Stimulated activated effector memory CD8-positive, alpha-beta T cell treated with anti-CD3 and anti-CD28 coated beads, Interleukin-12 subunit alpha, Interleukin-12 subunit beta, amount 100 ng/mL, for 72 hours (primary cell): Measurements from ENCODE around the gene NCOA3.

ENCODE experiments used
- ATAC-seq: fragments of 150-1000 bp; cut with Tn5 transposase; 2 replicates; pipeline ENCODE4 v1.10.0; 2021
- DNase-seq, 2 donors: peaks; one replicate each; pipeline ENCODE4 v3.0.0; 2021 to 2022; ENCODE audit warnings: low spot score in 2 of 2
- H3K27ac Mint-ChIP-seq: one replicate; pipeline ENCODE4 v1.8.0; 2022; ENCODE audit warnings: mild to moderate bottlenecking, mixed read lengths
- H3K36me3 Mint-ChIP-seq: one replicate; pipeline ENCODE4 v1.8.0; 2022; ENCODE audit warnings: mild to moderate bottlenecking, mixed read lengths
- H3K4me1 Mint-ChIP-seq: one replicate; pipeline ENCODE4 v1.8.0; 2022; ENCODE audit warnings: mixed read lengths
- H3K4me3 Mint-ChIP-seq: one replicate; pipeline ENCODE4 v1.8.0; 2022; ENCODE audit warnings: mild to moderate bottlenecking, mixed read lengths
- H3K9me3 Mint-ChIP-seq: one replicate; pipeline ENCODE4 v1.8.0; 2022; ENCODE audit warnings: mixed read lengths

NCOA3 gene

DNA sequence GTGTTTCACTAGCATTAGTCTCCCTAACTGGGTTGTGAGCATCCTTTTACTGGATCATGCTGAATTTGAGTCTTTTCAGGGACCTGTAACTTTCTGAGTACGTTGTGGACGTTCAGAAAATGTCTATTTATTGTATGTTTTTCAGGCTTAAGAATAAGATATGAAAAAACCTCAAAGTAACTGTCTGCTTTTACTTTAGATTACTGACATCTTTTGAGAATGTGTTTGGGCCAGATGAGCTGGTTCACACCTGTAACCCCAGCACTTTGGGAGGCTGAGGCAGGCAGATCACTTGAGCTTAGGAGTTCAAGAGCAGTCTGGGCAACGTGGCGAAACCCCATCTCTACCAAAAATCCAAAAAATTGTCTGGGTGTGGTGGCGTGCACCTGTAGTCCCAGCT lies 32.7 kb downstream of the NCOA3 start:
- Mint-ChIP-seq H3K27ac (peak overlapping the region; percentile 35), H3K9me3 (no peaks in the 10 kb centered on the region), H3K4me1 (peaks cover 33% of the 10 kb centered on the region), H3K4me3 (no peak overlapping the region), H3K36me3 (peaks cover 68% of the 10 kb centered on the region)
- DNase-seq (no peak), ATAC-seq (no peak)

DNA sequence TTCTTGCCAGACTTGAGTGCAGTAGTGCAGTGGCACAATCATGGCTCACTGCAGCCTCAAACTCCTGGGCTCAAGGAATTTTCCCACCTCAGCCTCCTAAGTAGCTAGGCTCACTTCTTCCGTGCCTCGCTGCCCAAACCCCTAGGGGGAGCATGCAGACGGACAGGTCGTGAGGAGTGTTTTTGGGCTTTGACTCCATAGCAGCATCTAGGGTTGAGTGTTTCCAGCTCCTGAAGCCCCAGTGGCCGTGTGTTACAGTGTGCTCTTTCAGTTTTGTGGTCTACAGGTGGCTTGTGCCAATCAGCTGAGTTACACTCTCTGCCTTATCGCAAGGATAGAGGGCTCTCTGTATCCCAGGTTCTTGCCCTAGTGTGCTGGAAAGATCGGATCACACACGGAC lies 33.4 kb downstream of the NCOA3 start:
- Mint-ChIP-seq H3K4me3 (no peak overlapping the region), H3K9me3 (no peaks in the 10 kb centered on the region), H3K36me3 (peaks cover 61% of the 10 kb centered on the region), H3K4me1 (peaks cover 36% of the 10 kb centered on the region), H3K27ac (no peak overlapping the region)
- DNase-seq (no peak), ATAC-seq (no peak)

DNA sequence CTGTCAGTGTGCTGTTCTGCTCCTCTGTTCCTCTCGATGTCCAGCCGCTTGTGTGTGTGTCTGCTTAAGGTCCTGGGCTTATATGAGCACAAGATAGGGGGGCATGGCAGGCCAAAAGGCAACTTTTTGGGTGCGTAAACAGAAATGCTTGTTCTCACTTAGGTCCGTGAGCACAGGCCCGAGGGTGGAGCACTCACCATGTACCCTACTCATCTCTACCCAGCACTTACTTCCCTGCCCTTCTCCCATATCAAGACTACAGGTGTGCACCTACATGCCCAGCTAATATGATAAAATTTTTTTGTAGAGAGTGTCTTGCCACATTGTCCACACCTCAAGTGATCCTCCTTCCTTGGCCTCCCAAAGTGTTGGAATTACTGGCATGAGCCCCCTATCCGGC lies 34.3 kb downstream of the NCOA3 start:
- no peaks in the 10 kb centered on the region for H3K9me3 Mint-ChIP-seq
- no peak for ATAC-seq
- no peak for DNase-seq
- no peak overlapping the region for H3K4me3 Mint-ChIP-seq
- no peak overlapping the region for H3K27ac Mint-ChIP-seq
- H3K4me1 Mint-ChIP-seq = peaks cover 34% of the 10 kb centered on the region
- H3K36me3 Mint-ChIP-seq = peaks cover 52% of the 10 kb centered on the region

DNA sequence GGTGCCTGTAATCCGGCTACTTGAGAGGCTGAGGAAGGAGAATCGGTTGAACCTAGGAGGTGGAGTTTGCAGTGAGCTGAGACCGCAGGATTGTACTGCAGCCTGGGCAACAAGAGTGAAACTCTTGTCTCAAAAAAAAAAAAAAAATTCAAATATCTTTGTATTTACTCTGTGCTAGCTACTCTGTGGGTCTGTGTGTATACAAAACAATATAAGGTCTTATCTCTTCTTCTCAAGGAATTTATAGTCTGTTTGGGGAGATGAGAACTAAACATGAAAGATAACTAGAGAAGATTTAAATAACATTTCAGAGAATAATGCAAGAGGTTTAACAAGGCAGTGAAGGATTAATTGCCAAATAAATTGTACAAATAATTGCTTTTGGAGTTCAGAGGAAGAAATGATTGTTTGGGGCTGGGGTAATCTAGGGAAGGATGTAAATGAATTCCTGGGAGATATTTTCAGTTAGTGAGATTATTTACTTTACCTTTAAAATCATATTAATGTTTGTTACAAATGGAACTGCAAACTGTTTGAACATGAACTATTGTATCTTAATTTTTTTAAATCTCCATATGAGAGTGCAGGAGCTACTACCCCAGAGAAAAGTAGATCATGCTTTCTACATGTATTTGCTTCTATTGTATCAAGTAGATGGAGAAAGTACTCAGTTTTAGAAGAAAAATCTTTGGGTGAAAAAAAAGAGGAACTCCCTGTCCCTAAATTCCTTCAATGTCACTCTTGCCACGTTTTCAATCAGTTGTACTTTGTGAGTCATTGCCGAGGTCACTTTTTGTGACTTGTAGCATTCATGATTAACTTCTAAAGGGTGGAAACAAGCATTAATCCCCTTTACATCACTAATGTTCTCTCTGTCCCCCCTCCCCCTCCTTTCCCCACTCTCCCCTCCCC lies 39.0 kb downstream of the NCOA3 start:
- ATAC-seq = peak; percentile 42

DNA sequence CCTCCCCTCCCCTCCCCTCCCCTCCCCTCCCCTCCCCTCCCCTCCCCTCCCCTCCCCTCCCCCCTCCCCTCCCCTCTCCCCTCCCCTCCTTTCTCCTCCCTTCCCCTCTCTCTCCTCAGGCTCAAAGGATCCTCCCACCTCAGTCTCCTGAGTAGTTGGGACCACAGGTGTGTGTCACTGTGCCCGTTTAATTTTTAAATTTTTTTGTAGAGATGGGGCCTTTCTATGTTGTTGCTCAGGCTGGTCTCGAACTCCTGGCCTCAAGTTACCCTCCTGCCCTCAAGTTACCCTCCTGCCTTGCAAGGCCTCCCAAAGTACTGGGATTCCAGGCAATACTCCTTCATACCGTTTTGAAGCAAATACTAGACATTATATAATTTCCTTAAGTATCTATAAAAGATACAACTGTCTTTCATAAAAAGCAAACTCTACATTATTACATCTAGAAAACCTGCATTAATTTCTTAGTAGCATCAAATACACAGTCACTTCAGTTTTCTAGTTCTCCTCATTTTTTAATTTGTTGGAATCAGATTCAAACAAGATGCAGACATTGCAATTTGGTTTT lies 39.8 kb downstream of the NCOA3 start:
- Mint-ChIP-seq H3K36me3 (peaks cover 30% of the 10 kb centered on the region), H3K4me1 (peaks cover 53% of the 10 kb centered on the region), H3K4me3 (no peak overlapping the region), H3K9me3 (no peaks in the 10 kb centered on the region), H3K27ac (peak overlapping the region; percentile 38)
- ATAC-seq (no peak), DNase-seq (no peak)

More for the DNA sequence above, 39.0 kb downstream of the NCOA3 start:
- H3K27ac Mint-ChIP-seq = peak overlapping the region; percentile 38
- peaks cover 47% of the 10 kb centered on the region for H3K4me1 Mint-ChIP-seq
- H3K36me3 Mint-ChIP-seq = peaks cover 37% of the 10 kb centered on the region
- H3K9me3 Mint-ChIP-seq = no peaks in the 10 kb centered on the region
- H3K4me3 Mint-ChIP-seq = no peak overlapping the region
- DNase-seq = no peak

DNA sequence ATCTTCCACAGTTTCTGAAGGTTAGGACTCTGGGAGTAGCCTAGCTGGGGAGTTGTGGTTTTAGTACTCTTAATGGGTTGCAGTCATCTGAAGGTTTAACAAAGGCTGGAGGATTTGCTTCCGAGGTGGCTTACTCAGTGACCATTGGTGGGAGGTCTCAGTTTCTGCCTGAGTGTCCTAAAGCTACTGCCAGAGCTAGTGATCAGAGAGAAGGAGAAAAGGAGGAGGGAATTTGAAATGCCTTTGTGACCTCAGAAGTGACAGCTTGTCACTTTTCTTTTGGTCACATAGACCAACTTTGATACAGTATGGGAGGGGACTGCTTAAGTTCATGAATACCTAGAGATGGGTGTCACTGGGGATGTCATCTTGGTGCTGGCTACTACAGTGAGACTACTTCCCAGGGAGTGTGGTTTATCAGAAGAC lies 41.3 kb downstream of the NCOA3 start:
- H3K27ac Mint-ChIP-seq = peak overlapping the region; percentile 60
- DNase-seq = no peak
- H3K4me1 Mint-ChIP-seq = peaks cover 59% of the 10 kb centered on the region
- H3K36me3 Mint-ChIP-seq = peaks cover 32% of the 10 kb centered on the region
- peak; percentile 83 for ATAC-seq
- H3K4me3 Mint-ChIP-seq = no peak overlapping the region
- H3K9me3 Mint-ChIP-seq = no peaks in the 10 kb centered on the region

DNA sequence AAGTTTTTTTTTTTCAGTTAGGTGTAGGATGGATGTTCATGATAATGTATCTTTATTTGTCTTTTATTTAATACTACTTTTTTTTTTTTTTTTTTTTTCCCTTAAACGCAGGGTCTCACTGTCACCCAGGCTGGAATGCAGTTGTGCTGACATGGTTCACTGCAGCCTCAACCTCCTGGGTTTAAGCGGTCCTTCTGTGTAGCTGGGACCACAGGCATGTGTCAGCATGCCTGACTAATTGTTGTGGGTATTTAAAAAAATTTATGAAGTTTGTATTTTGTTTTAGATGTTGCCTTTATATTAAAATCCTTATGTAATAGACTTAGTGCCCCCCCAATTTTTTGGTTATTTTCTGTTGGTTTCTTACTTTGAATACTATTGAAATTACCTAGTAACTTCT lies 42.6 kb downstream of the NCOA3 start:
- Mint-ChIP-seq H3K27ac (no peak overlapping the region), H3K36me3 (peaks cover 40% of the 10 kb centered on the region), H3K9me3 (no peaks in the 10 kb centered on the region), H3K4me1 (peaks cover 54% of the 10 kb centered on the region), H3K4me3 (no peak overlapping the region)
- DNase-seq (no peak), ATAC-seq (peak; percentile 86)

DNA sequence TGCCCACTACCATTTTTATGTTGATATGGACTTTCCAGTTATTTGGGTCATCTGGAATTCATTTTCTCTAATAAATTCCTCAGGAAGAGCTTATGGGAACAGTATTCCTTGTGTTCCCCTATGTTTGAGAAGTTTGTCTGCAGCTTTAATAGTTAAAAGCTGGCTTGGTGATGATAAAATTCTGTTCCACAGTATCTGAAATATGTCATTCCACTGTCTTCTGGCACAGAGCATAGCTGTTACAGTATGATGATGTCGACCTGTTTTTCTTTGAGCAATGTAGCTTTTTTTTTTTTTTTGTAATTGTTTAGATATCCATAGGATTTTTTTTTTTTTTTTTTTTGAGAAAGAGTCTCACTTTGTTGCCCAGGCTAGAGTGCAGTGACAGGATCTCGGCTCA lies 43.2 kb downstream of the NCOA3 start:
- H3K4me3 Mint-ChIP-seq = no peak overlapping the region
- DNase-seq = no peak
- peaks cover 46% of the 10 kb centered on the region for H3K36me3 Mint-ChIP-seq
- no peaks in the 10 kb centered on the region for H3K9me3 Mint-ChIP-seq
- ATAC-seq = no peak
- no peak overlapping the region for H3K27ac Mint-ChIP-seq
- H3K4me1 Mint-ChIP-seq = peaks cover 53% of the 10 kb centered on the region

DNA sequence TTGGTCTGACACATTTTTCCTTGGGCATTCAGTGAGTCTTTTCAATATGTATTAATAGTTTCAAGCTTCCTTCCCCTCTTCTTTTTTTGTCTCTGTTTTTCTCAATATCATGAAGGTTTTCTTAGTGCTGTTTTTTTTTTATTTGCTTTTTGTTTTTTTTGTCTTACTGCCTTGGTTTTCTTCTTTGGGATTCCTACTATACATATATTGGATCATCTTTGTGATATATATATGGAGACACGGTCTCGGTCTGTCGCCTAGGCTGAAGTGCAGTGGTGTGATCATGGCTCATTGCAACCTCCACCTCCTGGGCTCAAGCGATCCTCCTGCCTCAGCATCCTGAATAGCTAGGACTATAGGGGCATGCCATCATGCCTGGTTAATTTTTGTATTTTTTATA lies 43.8 kb downstream of the NCOA3 start:
- no peak for DNase-seq
- Mint-ChIP-seq H3K4me3 (no peak overlapping the region), H3K27ac (no peak overlapping the region), H3K9me3 (no peaks in the 10 kb centered on the region), H3K36me3 (peaks cover 53% of the 10 kb centered on the region), H3K4me1 (peaks cover 53% of the 10 kb centered on the region)
- ATAC-seq = no peak

DNA sequence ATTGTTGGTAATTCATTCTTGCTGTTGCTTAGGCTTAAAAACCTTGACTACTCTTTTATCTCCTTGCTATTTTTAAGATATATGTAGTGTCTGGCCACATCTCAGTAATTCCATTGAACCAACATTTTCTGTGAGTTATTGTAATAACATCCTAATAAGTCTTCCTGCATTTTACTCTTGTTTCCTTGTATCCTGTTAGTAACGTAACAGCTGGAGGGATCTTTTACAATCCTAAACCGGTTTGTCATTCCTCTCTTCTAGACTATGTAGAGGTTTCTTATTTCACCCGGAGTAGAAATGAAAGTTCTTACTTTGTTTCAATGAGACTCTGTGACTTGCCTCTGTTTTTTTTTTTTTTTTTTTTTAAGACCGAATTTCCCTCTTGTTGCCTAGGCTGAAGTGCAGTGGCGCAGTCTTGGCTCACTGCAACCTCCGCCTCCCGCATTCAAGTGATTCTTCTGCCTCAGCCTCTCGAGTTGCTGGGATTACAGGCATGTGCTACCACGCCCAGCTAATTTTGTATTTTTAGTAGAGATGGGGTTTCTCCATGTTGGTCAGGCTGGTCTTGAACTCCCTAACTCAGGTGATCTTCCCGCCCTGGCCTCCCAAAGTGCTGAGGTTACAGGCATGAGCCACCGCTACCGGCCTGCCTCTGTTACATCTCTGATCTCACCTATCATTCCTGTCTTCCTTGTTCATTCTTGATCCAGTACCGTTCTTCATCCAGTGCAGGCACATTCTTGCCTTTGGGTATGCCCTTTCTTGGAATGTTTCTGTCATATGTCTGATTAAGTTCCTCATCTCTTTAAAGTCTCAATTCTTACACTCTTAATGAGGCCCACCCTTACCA lies 44.7 kb downstream of the NCOA3 start:
- no peak for DNase-seq
- Mint-ChIP-seq H3K27ac (no peak overlapping the region), H3K36me3 (peaks cover 62% of the 10 kb centered on the region), H3K4me1 (peaks cover 52% of the 10 kb centered on the region), H3K9me3 (no peaks in the 10 kb centered on the region), H3K4me3 (no peak overlapping the region)
- ATAC-seq = no peak

DNA sequence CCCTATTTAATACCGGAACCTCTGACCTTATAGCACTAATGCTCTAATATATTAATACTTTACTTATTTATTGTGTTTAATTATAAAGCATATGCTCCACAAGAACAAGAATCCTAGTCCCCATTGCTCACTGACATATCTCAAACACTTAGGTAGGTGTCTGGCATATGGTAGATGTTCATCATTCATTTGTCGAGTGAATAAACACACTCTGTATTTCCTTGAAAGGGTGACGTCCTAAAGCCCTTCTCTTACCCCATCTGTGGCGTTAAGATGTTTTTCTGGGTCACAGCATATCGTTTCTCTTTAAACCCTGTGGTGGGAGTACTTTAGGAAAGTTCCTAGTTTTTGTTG lies 45.3 kb downstream of the NCOA3 start:
- no peak for ATAC-seq
- Mint-ChIP-seq H3K9me3 (no peaks in the 10 kb centered on the region), H3K4me1 (peaks cover 46% of the 10 kb centered on the region), H3K27ac (no peak overlapping the region), H3K36me3 (peaks cover 64% of the 10 kb centered on the region), H3K4me3 (no peak overlapping the region)
- DNase-seq = no peak

DNA sequence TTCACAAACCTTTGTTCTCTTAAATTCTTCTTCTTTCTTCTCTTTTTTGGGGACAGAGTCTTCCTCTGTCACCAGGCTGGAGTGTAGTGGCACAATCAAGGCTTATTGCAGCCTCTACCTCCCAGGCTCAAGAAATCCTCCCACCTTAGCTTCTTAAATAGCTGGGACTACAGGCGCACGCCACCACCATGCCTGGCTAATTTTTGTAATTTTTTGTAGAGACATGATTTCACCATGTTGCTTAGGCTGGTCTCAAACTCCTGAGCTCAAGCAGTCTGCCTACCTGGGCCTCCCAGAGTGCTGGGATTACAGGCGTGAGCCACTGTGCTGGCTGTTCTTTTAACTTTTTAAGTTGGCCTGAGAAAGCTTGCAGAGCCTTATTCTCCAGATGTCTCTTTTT lies 48.0 kb downstream of the NCOA3 start:
- Mint-ChIP-seq H3K4me3 (no peak overlapping the region), H3K4me1 (peaks cover 23% of the 10 kb centered on the region), H3K27ac (peak overlapping the region; percentile 32), H3K36me3 (peaks cover 60% of the 10 kb centered on the region), H3K9me3 (no peaks in the 10 kb centered on the region)
- DNase-seq (no peak), ATAC-seq (no peak)

DNA sequence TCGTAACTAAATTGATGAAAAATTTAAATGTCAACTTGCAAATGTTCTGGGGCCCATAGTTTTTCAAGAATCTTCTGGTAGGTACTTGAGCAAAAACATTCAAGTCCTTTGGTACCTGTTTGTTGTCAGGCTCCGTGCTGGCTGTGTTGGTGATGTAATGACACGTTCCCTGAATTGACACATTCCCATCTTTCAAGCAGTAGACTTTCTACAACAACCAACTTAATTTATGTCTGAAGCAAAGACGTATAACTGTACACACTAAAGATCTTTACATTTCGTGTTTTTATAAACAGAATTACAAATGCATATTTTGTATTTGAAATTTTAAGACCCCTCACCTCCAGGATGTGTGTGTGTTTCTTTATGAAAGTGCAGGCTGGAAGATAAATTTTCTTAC lies 49.5 kb downstream of the NCOA3 start:
- Mint-ChIP-seq H3K4me1 (peaks cover 12% of the 10 kb centered on the region), H3K27ac (no peak overlapping the region), H3K4me3 (no peak overlapping the region), H3K36me3 (peaks cover 61% of the 10 kb centered on the region), H3K9me3 (no peaks in the 10 kb centered on the region)
- DNase-seq = no peak
- no peak for ATAC-seq

DNA sequence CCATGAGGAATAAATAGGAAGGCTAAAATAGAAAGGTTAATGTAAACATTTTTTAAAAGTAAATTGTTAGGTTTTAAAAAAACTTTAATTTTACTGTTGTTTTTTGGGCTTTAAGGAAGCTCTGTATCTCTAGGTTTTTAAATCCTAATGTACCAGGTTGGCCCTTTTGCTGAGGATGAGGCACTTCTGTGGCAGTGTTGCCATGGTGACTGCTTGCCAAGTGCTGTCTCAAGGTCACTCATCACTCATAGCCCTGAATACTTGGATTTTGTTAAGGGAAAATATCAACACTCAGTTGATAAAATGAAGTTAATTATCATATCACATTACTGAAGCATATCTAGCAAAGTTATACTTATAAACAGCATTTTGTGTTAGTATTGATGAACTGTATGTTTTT lies 50.2 kb downstream of the NCOA3 start:
- no peaks in the 10 kb centered on the region for H3K9me3 Mint-ChIP-seq
- no peak overlapping the region for H3K27ac Mint-ChIP-seq
- H3K4me3 Mint-ChIP-seq = no peak overlapping the region
- ATAC-seq = no peak
- DNase-seq = no peak
- peaks cover 67% of the 10 kb centered on the region for H3K36me3 Mint-ChIP-seq
- peaks cover 7% of the 10 kb centered on the region for H3K4me1 Mint-ChIP-seq

DNA sequence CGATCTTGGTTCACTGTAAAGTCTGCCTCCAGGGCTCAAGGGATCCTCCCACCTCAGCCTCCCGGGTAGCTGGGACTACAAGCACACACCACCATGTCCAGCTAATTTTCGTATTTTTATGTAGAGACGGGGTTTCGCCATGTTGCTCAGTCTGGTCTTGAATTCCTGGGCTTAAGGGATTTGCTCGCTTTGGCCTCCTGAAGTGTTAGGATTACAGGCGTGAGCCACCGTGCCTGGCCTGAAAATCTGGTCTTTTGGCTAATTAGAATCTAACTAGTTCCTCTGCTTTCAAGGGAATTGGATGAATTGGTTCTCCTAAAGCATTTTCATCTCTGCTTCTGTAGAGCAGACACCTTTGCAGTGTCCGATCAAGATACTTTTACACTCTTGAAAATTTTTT lies 51.3 kb downstream of the NCOA3 start:
- ATAC-seq = no peak
- Mint-ChIP-seq H3K36me3 (peaks cover 60% of the 10 kb centered on the region), H3K27ac (no peak overlapping the region), H3K9me3 (no peaks in the 10 kb centered on the region), H3K4me3 (no peak overlapping the region), H3K4me1 (peaks cover 5% of the 10 kb centered on the region)
- no peak for DNase-seq
